Stimulated activated CD8-positive, alpha-beta memory T cell treated with anti-CD3 and anti-CD28 coated beads, Interleukin-7, amount 100 ng/mL, for 1 hour (primary cell): ENCODE data around the gene C12orf60.
"Not testable (repeated sequence)": the region's sequence is repeated elsewhere in the genome, so short reads cannot be mapped to it uniquely, and the experiment has no call there.

ENCODE experiments used
- DNase-seq, 2 donors: peaks; one replicate each; pipeline ENCODE4 v3.0.0-alpha.2; 2020; ENCODE audit warnings: low read depth in 2 of 2

The C12orf60 gene

GRCh38 chr12:14803011-14803829 is at the start of gene C12orf60, which contains the start of gene WBP11:
Gene C12orf60 (plus strand): TSS chr12:14803670. CDS start chr12:14822936, 19,266 bp downstream.
Gene WBP11 (minus strand): TSS chr12:14803478. CDS start chr12:14801383, 2,095 bp downstream.
- DNase-seq: peak; percentile 69 to 70

- DNase-seq: no peak
These were observed 46.9 kb upstream of the C12orf60 start for GRCh38 chr12:14756334-14757143.

GRCh38 chr12:14759711-14760280 is 43.7 kb upstream of the C12orf60 start:
- DNase-seq: not testable (repeated sequence)

- DNase-seq: no peak
These were observed 38.1 kb upstream of the C12orf60 start for GRCh38 chr12:14765398-14765797.

GRCh38 chr12:14766020-14766419 is 37.5 kb upstream of the C12orf60 start:
- DNase-seq: not testable (repeated sequence)

GRCh38 chr12:14766649-14767215 is 36.7 kb upstream of the C12orf60 start:
- DNase-seq: no peak

- no peak for DNase-seq
These were observed 35.9 kb upstream of the C12orf60 start for GRCh38 chr12:14767617-14768016.

- no peak for DNase-seq
These were observed 34.6 kb upstream of the C12orf60 start for GRCh38 chr12:14768823-14769405.

- DNase-seq: no peak
These were observed 34.0 kb upstream of the C12orf60 start for GRCh38 chr12:14769466-14769968.

GRCh38 chr12:14769969-14770495 is 33.4 kb upstream of the C12orf60 start:
- DNase-seq: peak; percentile 74 to 75

GRCh38 chr12:14770496-14771461 is 32.7 kb upstream of the C12orf60 start:
- peak; percentile 91 to 92 for DNase-seq

GRCh38 chr12:14771651-14772137 is 31.8 kb upstream of the C12orf60 start:
- DNase-seq: no peak

GRCh38 chr12:14772946-14773345 is 30.5 kb upstream of the C12orf60 start:
- DNase-seq: no peak

GRCh38 chr12:14773685-14774073 is 29.8 kb upstream of the C12orf60 start:
- DNase-seq: no peak

GRCh38 chr12:14774074-14774905 is 29.2 kb upstream of the C12orf60 start:
- DNase-seq: peak; percentile 58 to 67

GRCh38 chr12:14774906-14775635 is 28.4 kb upstream of the C12orf60 start:
- DNase-seq: no peak

- no peak for DNase-seq
These were observed 27.9 kb upstream of the C12orf60 start for GRCh38 chr12:14775636-14775980.
